ENCODE data around the gene RNF8. TPM values are rescaled to one million over a fixed set of nuclear protein-coding genes. Genes with fewer than 3 reads are reported as not detected.
A peak's percentile ranks its signal among the peaks of the same experiment; 100 is the strongest.

The RNF8 gene
- total and polyA plus RNA-seq, 8 donors = 8.7 to 46.0 (median 15.3) TPM

DNA sequence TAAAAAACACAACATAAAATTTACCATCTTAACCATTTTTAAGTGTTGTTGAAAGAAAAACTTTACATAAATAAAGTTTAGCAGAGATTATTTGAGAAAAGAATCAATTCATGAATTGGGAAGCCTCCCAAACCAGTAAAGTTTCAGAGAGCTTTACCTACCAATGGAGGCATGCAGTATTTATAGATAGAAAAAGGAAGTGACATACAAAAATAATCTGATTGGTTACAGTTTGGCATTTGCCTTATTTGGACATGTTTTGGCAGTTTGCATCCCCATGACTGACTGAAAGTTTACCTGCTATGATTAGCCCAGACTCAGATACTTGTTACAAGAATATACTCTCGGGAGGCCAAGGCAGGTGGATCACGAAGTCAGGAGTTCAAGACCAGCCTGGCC is 75.6 kb downstream of the RNF8 start:
- no peak overlapping the region for H3K27ac ChIP-seq
- peaks cover 0 to 16% (median 12%) of the 10 kb centered on the region in 4 donors for H3K4me1 ChIP-seq
- TF ChIP-seq POLR2AphosphoS5 (IDR thresholded peaks at IDR 0.05) (no peak), EP300 (IDR thresholded peaks at IDR 0.05) (no peak), CTCF (IDR thresholded peaks at IDR 0.05) (no peak), POLR2A (IDR thresholded peaks at IDR 0.05) (no peak)
- peaks cover 0 to 8% (median 0%) of the 10 kb centered on the region in 3 donors for H3K27me3 ChIP-seq
- DNase-seq = no peak
- 48 to 81% (median 57%) methylated on average over 2 of the region's 2 CpGs for WGBS, 5 donors
- H3K9me3 ChIP-seq = no peaks in the 10 kb centered on the region
- H3K4me3 ChIP-seq = no peak overlapping the region
- intact Hi-C loops (cut with DNase I; ENCODE audit: low total_unique reads) = no loop called here
- no peaks in the 10 kb centered on the region for H3K36me3 ChIP-seq

GRCh38 chr6:37432590-37432915 is 78.8 kb downstream of the RNF8 start:
- Histone ChIP-seq H3K4me3 (peak overlapping the region; percentile 84 to 91 (median 86)), H3K4me1 (peaks cover 0 to 36% (median 25%) of the 10 kb centered on the region in 4 donors), H3K9me3 (no peaks in the 10 kb centered on the region), H3K27ac (peak overlapping the region; percentile 92 to 95 (median 94)), H3K27me3 (no peaks in the 10 kb centered on the region), H3K36me3 (peaks cover 3 to 23% (median 22%) of the 10 kb centered on the region in 4 donors)
- no peak for DNase-seq
- intact Hi-C loops (cut with DNase I; ENCODE audit: low total_unique reads) = no loop called here
- TF ChIP-seq CTCF (IDR thresholded peaks at IDR 0.05) (no peak), POLR2AphosphoS5 (IDR thresholded peaks at IDR 0.05) (no peak), POLR2A (IDR thresholded peaks at IDR 0.05) (no peak), EP300 (IDR thresholded peaks at IDR 0.05) (no peak)
- WGBS, 5 donors = 6 to 15% (median 9%) methylated on average over 7 of the region's 7 CpGs

- 0 to 1% (median 0%) methylated on average over 41 to 61 of the region's 61 CpGs for WGBS, 5 donors
- peak; percentile 96 to 97 for DNase-seq
- intact Hi-C loops (cut with DNase I; ENCODE audit: low total_unique reads) = no loop called here
- Histone ChIP-seq H3K4me1 (peaks cover 1 to 41% (median 28%) of the 10 kb centered on the region in 4 donors), H3K4me3 (peak within 1 kb of the TSS; percentile 84 to 91 (median 86)), H3K27me3 (no peaks in the 10 kb centered on the region), H3K27ac (peak within 1 kb of the TSS; percentile 92 to 95 (median 94)), H3K36me3 (peaks cover 6 to 28% (median 28%) of the 10 kb centered on the region in 4 donors), H3K9me3 (no peaks in the 10 kb centered on the region)
- TF ChIP-seq POLR2A (IDR thresholded peaks at IDR 0.05) = peak in 1 of 4 donors; percentile 50
- TF ChIP-seq POLR2AphosphoS5 (IDR thresholded peaks at IDR 0.05) = peak; percentile 90 to 97 (median 92)
- TF ChIP-seq EP300 (IDR thresholded peaks at IDR 0.05) = no peak
- peak in 1 of 7 experiments; percentile 5 for TF ChIP-seq CTCF (IDR thresholded peaks at IDR 0.05)
Observed at GRCh38 chr6:37432916-37433656, 79.3 kb downstream of the RNF8 start, which contains the start of gene CMTR1. Gene CMTR1 (plus strand): TSS chr6:37433221. CDS start chr6:37435630, 2,409 bp downstream.

DNA sequence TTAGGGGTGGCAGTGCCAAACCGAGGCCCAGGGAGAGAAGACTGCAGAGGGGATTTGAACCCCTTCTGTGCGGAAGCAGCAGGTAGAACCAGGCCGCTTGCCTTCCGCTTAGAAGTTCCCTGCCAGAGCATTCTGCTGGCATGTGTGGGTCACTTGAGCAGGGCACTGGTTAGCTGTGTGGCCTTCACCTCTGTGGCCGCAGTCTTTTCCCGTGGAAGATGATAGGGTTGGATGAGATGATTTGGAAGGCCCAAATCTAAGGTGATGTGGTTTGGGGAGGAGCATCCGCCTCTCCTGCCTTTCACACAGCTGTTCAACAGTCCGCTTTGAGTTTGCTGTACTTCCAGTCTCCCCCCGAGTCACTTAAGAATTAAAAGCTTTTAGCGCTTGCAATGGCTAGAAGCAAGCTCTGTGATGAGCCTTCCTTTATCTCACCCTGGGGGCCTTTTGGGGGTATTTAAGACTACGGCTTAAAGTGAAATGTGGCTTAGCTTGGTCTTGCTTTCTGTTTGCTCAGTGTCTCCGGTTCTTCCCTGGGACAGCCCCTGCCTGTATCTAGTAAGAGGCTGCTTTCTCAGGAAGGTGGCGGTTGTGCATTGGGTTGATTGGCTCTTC is 80.0 kb downstream of the RNF8 start:
- WGBS, 5 donors = 3 to 10% (median 7%) methylated on average over 10 to 13 of the region's 13 CpGs
- no peak for DNase-seq
- Histone ChIP-seq H3K36me3 (peaks cover 6 to 34% (median 33%) of the 10 kb centered on the region in 4 donors), H3K27ac (peak overlapping the region; percentile 92 to 95 (median 94)), H3K27me3 (no peaks in the 10 kb centered on the region), H3K9me3 (no peaks in the 10 kb centered on the region), H3K4me3 (peak overlapping the region; percentile 84 to 91 (median 86)), H3K4me1 (peaks cover 8 to 48% (median 34%) of the 10 kb centered on the region in 4 donors)
- TF ChIP-seq POLR2AphosphoS5 (IDR thresholded peaks at IDR 0.05) (no peak), EP300 (IDR thresholded peaks at IDR 0.05) (no peak), POLR2A (IDR thresholded peaks at IDR 0.05) (no peak), CTCF (IDR thresholded peaks at IDR 0.05) (no peak)
- intact Hi-C loops (cut with DNase I; ENCODE audit: low total_unique reads) = no loop called here
